SK-N-SH (cell line): ENCODE measurements around the gene NWD2. TPM values are rescaled to one million over a fixed set of nuclear protein-coding genes. Genes with fewer than 3 reads are reported as not detected.

Experiments
- CTCF ChIA-PET: fragments of 300-600, 350-600 bp; formaldehyde crosslinking; extraction: SDS; loops from one replicate; lab custom pipeline; 2021; lab: Yijun Ruan, JAX
- POLR2A ChIA-PET: fragments of 350-600 bp; sonication (Branson Sonifier 250); formaldehyde crosslinking; extraction: SDS; loops from one replicate; lab custom pipeline; 2020; ENCODE audit warnings: antibody characterized with exemption, inconsistent platforms; lab: Yijun Ruan, JAX
- DNase-seq: peaks from one replicate; pipeline ENCODE4 v3.0.0; 2012
- H2AFZ ChIP-seq: fragments of 200-600 bp; sonication (generic); 2 replicates; pipeline ENCODE4 v1.8.1; 2016; ENCODE audit warnings: antibody characterized with exemption, mild to moderate bottlenecking, low read depth
- H3F3A ChIP-seq: fragments of 200-600 bp; sonication (generic); replicated peaks from 2 replicates; pipeline ENCODE3; 2016; ENCODE audit warnings: antibody characterized with exemption, mild to moderate bottlenecking; ENCODE audit not compliant: insufficient read depth
- H3K27ac ChIP-seq, 2 experiments: fragments of 200-500 bp in 1 of 2; fragments of 200-600 bp in 1 of 2; sonication (Bioruptor generic) in 1 of 2; sonication (generic), shearing (Covaris generic) in 1 of 2; 2 replicates each; pipeline versions ENCODE4 v1.5.1 to v1.6.1; 2014 to 2016; ENCODE audit warnings: low read depth in 2 of 2, inconsistent platforms in 1 of 2, low read length in 1 of 2, mild to moderate bottlenecking in 1 of 2, mixed read lengths in 1 of 2
- H3K27me3 ChIP-seq: fragments of 200-600 bp; sonication (generic), shearing (Covaris generic); 2 replicates; pipeline ENCODE4 v1.6.1; 2016; ENCODE audit warnings: mixed run types; ENCODE audit not compliant: insufficient read depth
- H3K36me3 ChIP-seq, 2 experiments: fragments of 200-500 bp in 1 of 2; fragments of 200-600 bp in 1 of 2; sonication (Bioruptor generic) in 1 of 2; sonication (generic) in 1 of 2; replicated peaks in 1 of 2; 2 replicates each; pipeline versions ENCODE3 to v1.5.1; 2014 to 2016; ENCODE audit warnings: low read length in 1 of 2, mild to moderate bottlenecking in 1 of 2; ENCODE audit not compliant: insufficient read depth in 2 of 2, control insufficient read depth in 1 of 2
- H3K4me1 ChIP-seq, 2 experiments: fragments of 200-500 bp in 1 of 2; fragments of 200-600 bp in 1 of 2; sonication (Bioruptor generic) in 1 of 2; sonication (generic), shearing (Covaris generic) in 1 of 2; 2 replicates each; pipeline versions ENCODE4 v1.5.1 to v1.6.1; 2014 to 2016; ENCODE audit warnings: low read depth in 1 of 2, low read length in 1 of 2, mixed run types in 1 of 2; ENCODE audit not compliant: insufficient read depth in 2 of 2, control insufficient read depth in 1 of 2
- H3K4me2 ChIP-seq: fragments of 200-600 bp; sonication (generic), shearing (Covaris generic); 2 replicates; pipeline ENCODE4 v1.6.1; 2017; ENCODE audit warnings: mixed run types
- H3K4me3 ChIP-seq, 2 experiments: fragments of 200-500 bp in 1 of 2; fragments of 200-600 bp in 1 of 2; sonication (Bioruptor generic) in 1 of 2; sonication (generic), shearing (Covaris generic) in 1 of 2; 2 replicates each; pipeline versions ENCODE4 v1.5.1 to v1.8.1; 2014 to 2016; ENCODE audit warnings: low read depth in 2 of 2, inconsistent platforms in 1 of 2, low read length in 1 of 2, mild to moderate bottlenecking in 1 of 2, mixed read lengths in 1 of 2, moderate library complexity in 1 of 2
- H3K79me2 ChIP-seq: fragments of 200-600 bp; sonication (generic); 2 replicates; pipeline ENCODE4 v1.8.1; 2017; ENCODE audit warnings: mild to moderate bottlenecking; ENCODE audit not compliant: insufficient read depth
- H3K9ac ChIP-seq: fragments of 200-600 bp; sonication (generic); 2 replicates; pipeline ENCODE4 v1.6.1; 2017; ENCODE audit warnings: mixed run types
- H3K9me2 ChIP-seq: fragments of 200-600 bp; sonication (generic); 2 replicates; pipeline ENCODE4 v1.6.1; 2017; ENCODE audit warnings: mixed run types
- H3K9me3 ChIP-seq: fragments of 200-600 bp; sonication (generic); 2 replicates; pipeline ENCODE4 v1.6.1; 2017; ENCODE audit warnings: mixed run types, mild to moderate bottlenecking, moderate library complexity
- H4K20me1 ChIP-seq: fragments of 200-600 bp; sonication (generic); 2 replicates; pipeline ENCODE4 v1.6.1; 2017; ENCODE audit warnings: mild to moderate bottlenecking, mixed run types; ENCODE audit not compliant: insufficient read depth
- CHD2 ChIP-seq: fragments of 150-350 bp; IDR thresholded peaks from 2 replicates; pipeline ENCODE4 v1.6.1; 2018; ENCODE audit warnings: low read length; ENCODE audit not compliant: partially characterized antibody
- ELF1 ChIP-seq: IDR thresholded peaks from 2 replicates; pipeline ENCODE4 v1.4.0; 2012
- EP300 ChIP-seq, 2 experiments: IDR thresholded peaks; 2 replicates each; pipeline versions ENCODE4 v1.4.0 to v1.6.1; 2012; ENCODE audit warnings: borderline replicate concordance in 1 of 2, low read depth in 1 of 2, low read length in 1 of 2
- EZH2phosphoT487 ChIP-seq: fragments of 200-600 bp; sonication (generic); IDR thresholded peaks from 2 replicates; pipeline ENCODE4 v1.6.1; 2017; ENCODE audit warnings: low read depth, mixed run types, mild to moderate bottlenecking, antibody characterized with exemption, moderate library complexity, borderline replicate concordance
- FOSL2 ChIP-seq: IDR thresholded peaks from 2 replicates; pipeline ENCODE4 v1.4.0; 2012; ENCODE audit warnings: low read depth, mild to moderate bottlenecking, moderate library complexity, borderline replicate concordance
- FOXM1 ChIP-seq: IDR thresholded peaks from 2 replicates; pipeline ENCODE4 v1.4.0; 2012; ENCODE audit warnings: low read depth, mild to moderate bottlenecking
- GABPA ChIP-seq: IDR thresholded peaks from 2 replicates; pipeline ENCODE4 v1.4.0; 2012; ENCODE audit warnings: low read depth, mild to moderate bottlenecking
- GATA2 ChIP-seq: sonication (generic); formaldehyde crosslinking; IDR thresholded peaks from 2 replicates; pipeline ENCODE4 v1.5.0; 2020; ENCODE audit warnings: mild to moderate bottlenecking, missing genetic modification reagents
- JUND ChIP-seq: IDR thresholded peaks from 2 replicates; pipeline ENCODE4 v1.4.0; 2012
- MXI1 ChIP-seq: IDR thresholded peaks from 2 replicates; pipeline ENCODE4 v1.6.1; 2012; ENCODE audit warnings: mild to moderate bottlenecking, low read depth, low read length, improper control_type of control experiment
- NFIC ChIP-seq: IDR thresholded peaks from 2 replicates; pipeline ENCODE4 v1.4.0; 2012; ENCODE audit warnings: borderline replicate concordance
- NRF1 ChIP-seq: IDR thresholded peaks from 2 replicates; pipeline ENCODE4 v1.6.1; 2012; ENCODE audit warnings: low read depth, mild to moderate bottlenecking, low read length
- PBX3 ChIP-seq: IDR thresholded peaks from 2 replicates; pipeline ENCODE4; 2012
- POLR2AphosphoS5 ChIP-seq: IDR thresholded peaks from 2 replicates; pipeline ENCODE4 v1.6.1; 2012; ENCODE audit warnings: low read depth, low read length
- RCOR1 ChIP-seq: fragments of 150-350 bp; IDR thresholded peaks from 2 replicates; pipeline ENCODE4 v1.6.1; 2017; ENCODE audit warnings: antibody characterized with exemption, low read length
- REST ChIP-seq: IDR thresholded peaks from 2 replicates; pipeline ENCODE4 v1.6.1; 2012; ENCODE audit warnings: mild to moderate bottlenecking, low read depth, low read length, moderate library complexity
- RFX5 ChIP-seq: IDR thresholded peaks from 2 replicates; pipeline ENCODE4 v1.6.1; 2012; ENCODE audit warnings: mild to moderate bottlenecking, improper control_type of control experiment, low read length
- RXRA ChIP-seq: IDR thresholded peaks from 2 replicates; pipeline ENCODE4 v1.4.0; 2012; ENCODE audit warnings: low read depth, mild to moderate bottlenecking, borderline replicate concordance
- SIN3A ChIP-seq: IDR thresholded peaks from 2 replicates; pipeline ENCODE4 v1.6.1; 2012; ENCODE audit warnings: low read depth, mild to moderate bottlenecking, low read length, moderate library complexity, borderline replicate concordance
- SMC3 ChIP-seq: IDR thresholded peaks from 2 replicates; pipeline ENCODE4 v1.6.1; 2012; ENCODE audit warnings: low read depth, low read length, improper control_type of control experiment
- TCF12 ChIP-seq: IDR thresholded peaks from 2 replicates; pipeline ENCODE4 v1.4.0; 2012
- TEAD4 ChIP-seq: IDR thresholded peaks from 2 replicates; pipeline ENCODE4 v1.4.0; 2012; ENCODE audit warnings: mild to moderate bottlenecking, borderline replicate concordance; ENCODE audit not compliant: insufficient read depth
- USF2 ChIP-seq: fragments of 150-350 bp; IDR thresholded peaks from 2 replicates; pipeline ENCODE4 v1.6.1; 2017; ENCODE audit warnings: antibody characterized with exemption, low read length, low read depth, borderline replicate concordance
- YY1 ChIP-seq: IDR thresholded peaks from 2 replicates; pipeline ENCODE4 v1.4.0; 2012; ENCODE audit warnings: low read depth, mild to moderate bottlenecking
- WGBS: methylation state at CpG from one replicate; pipeline ENCODE4 v1.1.6; 2017; ENCODE audit warnings: low lambda C conversion rate; 5-methylcytosine and 5-hydroxymethylcytosine counted together
- polyA plus RNA-seq, 3 experiments: library from polyadenylated mRNA; depleted of rRNA; stranded (reverse); fragments of >200 nt; gene quantifications; 2 replicates each; pipeline ENCODE4 v1.2.3, GENCODE V29; 2012

NWD2 gene
- polyA plus RNA-seq, 1 of the 3 experiments (the other 2 are of a cell fraction), result not detected

GRCh38 chr4:37392521-37393255 is 148.1 kb downstream of the NWD2 start (continued):
- TF ChIP-seq MXI1 (no peak), RXRA (no peak), GABPA (no peak), GATA2 (CRISPR knock-in tag) (no peak), RCOR1 (no peak), JUND (no peak)

GRCh38 chr4:37393321-37393720 is 148.8 kb downstream of the NWD2 start:
- TF ChIP-seq GABPA (no peak), FOXM1 (no peak), RFX5 (no peak), SIN3A (no peak), TCF12 (no peak), CHD2 (no peak), PBX3 (no peak), NFIC (no peak), EP300 (IDR thresholded peaks at IDR 0.05; ENCODE audit: borderline replicate concordance in 1 of 2, low read depth in 1 of 2, low read length in 1 of 2) (no peak), TEAD4 (no peak), FOSL2 (no peak)
- no peaks in the 10 kb centered on the region for H4K20me1 ChIP-seq
- no peak overlapping the region for H3K27ac ChIP-seq
- no peak for DNase-seq
- H3K36me3 ChIP-seq, result no peaks in the 10 kb centered on the region
- no peaks in the 10 kb centered on the region for H3K9me2 ChIP-seq
- H3K79me2 ChIP-seq, result no peaks in the 10 kb centered on the region
- ChIA-PET POLR2A (no interaction called here), CTCF (no interaction called here)
- peaks cover 17% of the 10 kb centered on the region for H3K27me3 ChIP-seq
- H3K4me2 ChIP-seq, result no peak overlapping the region
- 6% methylated on average over 3 of the region's 3 CpGs for WGBS
- H3K4me3 ChIP-seq, result no peak overlapping the region
- no peaks in the 10 kb centered on the region for H3K4me1 ChIP-seq
- peaks cover 2% of the 10 kb centered on the region for H3F3A ChIP-seq
- no peak overlapping the region for H3K9ac ChIP-seq
- H2AFZ ChIP-seq, result no peak overlapping the region
- no peaks in the 10 kb centered on the region for H3K9me3 ChIP-seq

GRCh38 chr4:37393889-37394288 is 149.3 kb downstream of the NWD2 start:
- H4K20me1 ChIP-seq, result no peaks in the 10 kb centered on the region
- H3K27me3 ChIP-seq, result peaks cover 17% of the 10 kb centered on the region
- H3K9ac ChIP-seq, result no peak overlapping the region
- no peaks in the 10 kb centered on the region for H3K9me3 ChIP-seq
- peaks cover 2% of the 10 kb centered on the region for H3F3A ChIP-seq
- no peaks in the 10 kb centered on the region for H3K79me2 ChIP-seq
- H3K27ac ChIP-seq, result no peak overlapping the region
- no peaks in the 10 kb centered on the region for H3K9me2 ChIP-seq
- WGBS, result 14% methylated on average over 3 of the region's 3 CpGs
- no peak overlapping the region for H3K4me3 ChIP-seq
- no peaks in the 10 kb centered on the region for H3K36me3 ChIP-seq
- no peak overlapping the region for H3K4me2 ChIP-seq
- CTCF ChIA-PET, result no interaction called here
- no peak for DNase-seq
- POLR2A ChIA-PET, result no interaction called here
- H3K4me1 ChIP-seq, result no peaks in the 10 kb centered on the region
- H2AFZ ChIP-seq, result no peak overlapping the region
- TF ChIP-seq USF2 (no peak), SMC3 (no peak), REST (no peak), EZH2phosphoT487 (no peak), YY1 (no peak), POLR2AphosphoS5 (no peak), CHD2 (no peak), NRF1 (no peak), ELF1 (no peak), TEAD4 (no peak)
